ENCODE data around the gene GZMB.

GRCh38 chr14:24639270-24639669 is 5.3 kb upstream of the GZMB start:
- TF ChIP-seq POLR2AphosphoS5 (IDR thresholded peaks at IDR 0.05; ENCODE audit: low read depth, low read length) (no peak), NRF1 (IDR thresholded peaks at IDR 0.05; ENCODE audit: low read depth, low read length) (no peak), CTCF (IDR thresholded peaks at IDR 0.05; ENCODE audit: control extremely low read depth in 1 of 3, insufficient read depth in 1 of 3, low read depth in 1 of 3, low read length in 3 of 3) (no peak), RFX5 (IDR thresholded peaks at IDR 0.05; ENCODE audit: borderline replicate concordance, low read depth, low read length) (no peak), HDAC2 (IDR thresholded peaks at IDR 0.05; ENCODE audit: borderline replicate concordance in 1 of 2, low read depth in 2 of 2, low read length in 2 of 2) (no peak), CHD2 (IDR thresholded peaks at IDR 0.05; ENCODE audit: low read length) (no peak), EP300 (IDR thresholded peaks at IDR 0.05; ENCODE audit: borderline replicate concordance in 1 of 2, low read depth in 2 of 2, low read length in 2 of 2) (no peak), POLR2A (IDR thresholded peaks at IDR 0.05; ENCODE audit: control extremely low read depth in 1 of 2, low read depth in 2 of 2, low read length in 2 of 2) (no peak), EZH2 (IDR thresholded peaks at IDR 0.05; ENCODE audit: low read depth, low read length, severe bottlenecking) (no peak)

Data from H1 (cell line).